MM.1S (cell line): ENCODE results near the gene GMFB.

Experiments used
- DNase-seq: peaks from one replicate; pipeline ENCODE4 v3.0.0-alpha.2; 2015
- H2AFZ ChIP-seq: fragments of 300-600 bp; sonication (generic); 2 replicates; pipeline ENCODE4 v1.6.0; 2016; ENCODE audit warnings: antibody characterized with exemption, low read length
- H3F3A ChIP-seq: fragments of 300-600 bp; sonication (generic); 2 replicates; pipeline ENCODE4 v1.6.1; 2016; ENCODE audit warnings: mild to moderate bottlenecking, antibody characterized with exemption, low read length, moderate library complexity, mixed read lengths; ENCODE audit not compliant: insufficient read depth
- H3K27ac ChIP-seq: fragments of 300-600 bp; sonication (generic); 2 replicates; pipeline ENCODE4 v1.5.1; 2016; ENCODE audit warnings: mild to moderate bottlenecking, low read length
- H3K27me3 ChIP-seq: fragments of 300-600 bp; sonication (generic); replicated peaks from 2 replicates; pipeline ENCODE4 v1.6.0; 2016; ENCODE audit warnings: low read length; ENCODE audit not compliant: insufficient read depth
- H3K36me3 ChIP-seq: fragments of 300-600 bp; sonication (generic); replicated peaks from 2 replicates; pipeline ENCODE4 v1.6.1; 2016; ENCODE audit warnings: mild to moderate bottlenecking, low read length, mixed read lengths; ENCODE audit not compliant: insufficient read depth
- H3K4me1 ChIP-seq: fragments of 300-600 bp; sonication (generic); 2 replicates; pipeline ENCODE4 v1.6.1; 2016; ENCODE audit warnings: low read length, mixed read lengths
- H3K4me2 ChIP-seq: fragments of 300-600 bp; sonication (generic); 2 replicates; pipeline ENCODE4 v1.6.0; 2016; ENCODE audit warnings: low read depth, low read length
- H3K4me3 ChIP-seq: fragments of 300-600 bp; sonication (generic); 2 replicates; pipeline ENCODE4 v1.5.1; 2016; ENCODE audit warnings: low read length, mixed read lengths
- H3K79me2 ChIP-seq: fragments of 300-600 bp; sonication (generic); 2 replicates; pipeline ENCODE4 v1.6.1; 2016; ENCODE audit warnings: mixed run types, low read length, mixed read lengths
- H3K9ac ChIP-seq: fragments of 300-600 bp; sonication (generic); 2 replicates; pipeline ENCODE4 v1.6.1; 2016; ENCODE audit warnings: low read length, mixed read lengths
- H3K9me2 ChIP-seq: fragments of 300-600 bp; sonication (generic); replicated peaks from 2 replicates; pipeline ENCODE4 v1.6.1; 2016; ENCODE audit warnings: mild to moderate bottlenecking, low read length, mixed read lengths; ENCODE audit not compliant: insufficient read depth
- H3K9me3 ChIP-seq: fragments of 300-600 bp; sonication (generic); replicated peaks from 2 replicates; pipeline ENCODE4 v1.6.1; 2016; ENCODE audit warnings: mild to moderate bottlenecking, low read length, mixed read lengths; ENCODE audit not compliant: insufficient read depth
- H4K20me1 ChIP-seq: fragments of 300-600 bp; sonication (generic); 2 replicates; pipeline ENCODE4 v1.6.1; 2016; ENCODE audit warnings: mild to moderate bottlenecking, low read length, moderate library complexity, mixed read lengths; ENCODE audit not compliant: insufficient read depth
- CTCF ChIP-seq: fragments of 300-600 bp; sonication (generic); IDR thresholded peaks from 2 replicates; pipeline ENCODE4 v1.5.1; 2016; ENCODE audit warnings: antibody characterized with exemption, low read length, mixed read lengths
- EZH2 ChIP-seq: fragments of 300-600 bp; sonication (generic); optimal IDR thresholded peaks from 2 replicates; pipeline ENCODE3; 2017; ENCODE audit warnings: low read depth, mild to moderate bottlenecking, antibody characterized with exemption, low read length, mixed read lengths
- EZH2phosphoT487 ChIP-seq: fragments of 300-600 bp; sonication (generic); IDR thresholded peaks from 2 replicates; pipeline ENCODE4 v1.6.1; 2018; ENCODE audit warnings: antibody characterized with exemption, low read length

Gene GMFB

GRCh38 chr14:54428527-54428926, 60.3 kb downstream of the GMFB start:
- Histone ChIP-seq H3K4me1 (no peaks in the 10 kb centered on the region), H3K4me3 (no peak overlapping the region), H4K20me1 (no peaks in the 10 kb centered on the region), H3K9me2 (no peaks in the 10 kb centered on the region), H3K9ac (no peak overlapping the region), H3F3A (no peaks in the 10 kb centered on the region), H3K27ac (no peak overlapping the region), H3K79me2 (peaks cover 15% of the 10 kb centered on the region), H3K36me3 (no peaks in the 10 kb centered on the region; the same call in 1 of the 2 replicates), H3K9me3 (no peaks in the 10 kb centered on the region), H2AFZ (no peak overlapping the region), H3K27me3 (no peaks in the 10 kb centered on the region), H3K4me2 (no peak overlapping the region)
- no peak for TF ChIP-seq CTCF
- no peak for TF ChIP-seq EZH2
- TF ChIP-seq EZH2phosphoT487, result no peak
- DNase-seq, result no peak

- Histone ChIP-seq H3K36me3 (no peaks in the 10 kb centered on the region), H3F3A (no peaks in the 10 kb centered on the region), H4K20me1 (no peaks in the 10 kb centered on the region), H3K4me3 (no peak overlapping the region), H3K79me2 (peaks cover 9% of the 10 kb centered on the region), H3K4me1 (no peaks in the 10 kb centered on the region), H3K27ac (no peak overlapping the region), H3K9ac (no peak overlapping the region), H3K9me3 (no peaks in the 10 kb centered on the region), H3K27me3 (no peaks in the 10 kb centered on the region), H3K4me2 (no peak overlapping the region), H3K9me2 (no peaks in the 10 kb centered on the region), H2AFZ (no peak overlapping the region)
- no peak for TF ChIP-seq CTCF
- TF ChIP-seq EZH2, result no peak
- TF ChIP-seq EZH2phosphoT487, result no peak
- DNase-seq, result no peak
Measured at GRCh38 chr14:54427871-54428270, 60.9 kb downstream of the GMFB start.

- Histone ChIP-seq H3K27ac (no peak overlapping the region), H3K9me2 (no peaks in the 10 kb centered on the region), H2AFZ (no peak overlapping the region), H3K27me3 (no peaks in the 10 kb centered on the region), H3K79me2 (no peaks in the 10 kb centered on the region), H3K9me3 (no peaks in the 10 kb centered on the region), H3F3A (no peaks in the 10 kb centered on the region), H3K36me3 (no peaks in the 10 kb centered on the region), H3K4me3 (no peak overlapping the region), H4K20me1 (no peaks in the 10 kb centered on the region), H3K4me1 (no peaks in the 10 kb centered on the region), H3K9ac (no peak overlapping the region), H3K4me2 (no peak overlapping the region)
- no peak for DNase-seq
- TF ChIP-seq CTCF (no peak), EZH2phosphoT487 (no peak), EZH2 (no peak)
Measured at GRCh38 chr14:54425537-54426274, 63.1 kb downstream of the GMFB start.
